Erythroblast (primary cell): ENCODE measurements around the gene RFPL1.

ENCODE experiments used
- GATA1 ChIP-seq: IDR thresholded peaks from 2 replicates; pipeline ENCODE4 v1.6.1; 2011; ENCODE audit warnings: low read depth, mild to moderate bottlenecking, control low read depth, low read length, moderate library complexity
- POLR2A ChIP-seq: IDR thresholded peaks from 2 replicates; pipeline ENCODE4 v1.6.1; 2011; ENCODE audit warnings: mild to moderate bottlenecking, low read length

- TF ChIP-seq POLR2A (no peak), GATA1 (no peak)
Observed at GRCh38 chr22:29447906-29448305, 9.5 kb downstream of the RFPL1 start.
